OCI-LY3 (cell line): Measurements from ENCODE around the gene COPA.

Source experiments
- CTCF ChIP-seq: fragments of 200-600, 300-600 bp; sonication (generic); IDR thresholded peaks from 2 replicates; pipeline ENCODE4 v1.5.1; 2014; ENCODE audit warnings: antibody characterized with exemption, low read length, low read depth
- EZH2phosphoT487 ChIP-seq: fragments of 200-600 bp; shearing (Covaris generic); IDR thresholded peaks from 2 replicates; pipeline ENCODE4 v1.6.1; 2018; ENCODE audit warnings: antibody characterized with exemption, mixed run types, low read depth

DNA sequence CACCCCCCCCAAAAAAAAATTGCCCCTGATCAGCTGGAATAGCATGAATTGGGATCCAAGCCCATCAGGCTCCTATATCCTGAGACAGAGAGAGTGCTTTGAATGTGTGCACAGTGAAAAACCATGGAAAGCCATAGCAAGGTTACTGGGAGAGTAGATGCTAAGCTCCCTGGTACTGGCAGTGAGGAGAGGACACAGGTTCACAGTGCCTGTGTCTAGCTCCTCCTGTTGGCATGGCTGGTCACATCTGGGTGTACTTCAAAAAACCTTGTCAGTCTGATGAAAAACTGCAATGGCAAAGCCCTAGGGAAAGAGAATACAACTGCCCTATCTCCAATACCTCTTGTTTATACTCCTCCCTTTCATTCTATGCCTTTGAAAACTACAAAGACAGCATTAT, 12.9 kb downstream of the COPA start:
- TF ChIP-seq CTCF (no peak), EZH2phosphoT487 (no peak)
